DND-41 (cell line): ENCODE measurements around the gene KAT2B.

Experiments
- CTCF ChIP-seq: IDR thresholded peaks from 2 replicates; pipeline ENCODE4 v1.5.1; 2012; ENCODE audit warnings: borderline replicate concordance, low read length, moderate library complexity, mild to moderate bottlenecking; ENCODE audit not compliant: poor library complexity, severe bottlenecking; ENCODE audit errors: extremely low read depth
- EZH2 ChIP-seq: IDR thresholded peaks from 3 replicates; pipeline ENCODE4 v1.6.1; 2012; ENCODE audit warnings: borderline replicate concordance, low read depth, mild to moderate bottlenecking, moderate library complexity, low read length, inconsistent platforms; ENCODE audit not compliant: severe bottlenecking

- TF ChIP-seq CTCF: no peak
- no peak for TF ChIP-seq EZH2
Observed at GRCh38 chr3:20111836-20112235, 71.6 kb downstream of the KAT2B start.
